Endothelial cell of umbilical vein (primary cell): ENCODE data around the gene MCC. TPM values are rescaled to one million over a fixed set of nuclear protein-coding genes. Genes with fewer than 3 reads are reported as not detected.

ENCODE experiments used
- BruUV-seq: library from RNA; stranded (reverse); fragments of 400-500 nt; replicated peaks from 2 replicates; lab custom pipeline; 2021; lab: Mats Ljungman, UMichigan
- CTCF ChIA-PET: fragments of 300-600, 350-600 bp; sonication (Branson Sonifier 250); formaldehyde crosslinking; loops from one replicate; lab custom pipeline; 2021; ENCODE audit warnings: antibody characterized with exemption, inconsistent platforms; lab: Charles Lee
- POLR2A ChIA-PET: fragments of 300-600, 350-600 bp; sonication (Branson Sonifier 250); formaldehyde crosslinking; loops from one replicate; lab custom pipeline; 2021; ENCODE audit warnings: antibody characterized with exemption, inconsistent platforms; lab: Charles Lee
- DNase-seq: peaks from one replicate; pipeline ENCODE4 v3.0.0-alpha.2; 2011; ENCODE audit warnings: low read depth, low spot score
- FAIRE-seq: peaks from 2 replicates; lab custom pipeline; 2011; peaks lifted over from hg19 to GRCh38; lab: Jason Lieb, UNC
- H2AFZ ChIP-seq: 2 replicates; pipeline ENCODE4 v1.6.0; 2012; ENCODE audit warnings: low read depth, low read length, control low read depth, inconsistent platforms
- H3K27ac ChIP-seq: 2 replicates; pipeline ENCODE4 v1.5.1; 2011; ENCODE audit warnings: low read depth, mild to moderate bottlenecking, control low read depth, low read length, moderate library complexity; ENCODE audit not compliant: insufficient read depth
- H3K27me3 ChIP-seq, 2 experiments: 2 replicates each; pipeline versions ENCODE4 v1.6.0 to v1.6.1; 2011; ENCODE audit warnings: low read length in 2 of 2, mixed read lengths in 1 of 2; ENCODE audit not compliant: control insufficient read depth in 2 of 2, insufficient read depth in 2 of 2
- H3K36me3 ChIP-seq, 2 experiments: 2 replicates in 1 of 2; 3 replicates in 1 of 2; pipeline ENCODE4 v1.5.1; 2011; ENCODE audit warnings: low read length in 2 of 2, mild to moderate bottlenecking in 1 of 2, moderate library complexity in 1 of 2; ENCODE audit not compliant: control insufficient read depth in 2 of 2, insufficient read depth in 2 of 2; ENCODE audit errors: extremely low read depth in 1 of 2
- H3K4me1 ChIP-seq: 3 replicates; pipeline ENCODE4 v1.5.1; 2011; ENCODE audit warnings: mild to moderate bottlenecking, low read length; ENCODE audit not compliant: control insufficient read depth, insufficient read depth; ENCODE audit errors: extremely low read depth
- H3K4me2 ChIP-seq: 2 replicates; pipeline ENCODE4 v1.6.1; 2011; ENCODE audit warnings: low read length, control low read depth, mixed read lengths; ENCODE audit not compliant: insufficient read depth
- H3K4me3 ChIP-seq, 3 experiments: fragments of 200-600 bp in 1 of 3; sonication (generic), shearing (Covaris generic) in 1 of 3; replicated peaks in 1 of 3; 2 replicates each; pipeline ENCODE4 v1.5.1; 2011 to 2016; ENCODE audit warnings: control low read depth in 3 of 3, low read length in 3 of 3, mild to moderate bottlenecking in 2 of 3, inconsistent platforms in 1 of 3, low read depth in 1 of 3, moderate library complexity in 1 of 3; ENCODE audit not compliant: insufficient read depth in 1 of 3
- H3K79me2 ChIP-seq: 2 replicates; pipeline ENCODE4 v1.6.0; 2012; ENCODE audit warnings: low read length, inconsistent platforms; ENCODE audit not compliant: control insufficient read depth, insufficient read depth
- H3K9ac ChIP-seq: replicated peaks from 2 replicates; pipeline ENCODE3; 2011; ENCODE audit warnings: low read length, control low read depth; ENCODE audit not compliant: insufficient read depth; ENCODE audit errors: extremely low read depth
- H3K9me1 ChIP-seq: replicated peaks from 3 replicates; pipeline ENCODE4 v1.6.0; 2011; ENCODE audit warnings: mild to moderate bottlenecking, low read length; ENCODE audit not compliant: control insufficient read depth, insufficient read depth; ENCODE audit errors: extremely low read depth
- H3K9me3 ChIP-seq: replicated peaks from 2 replicates; pipeline ENCODE4 v1.5.1; 2012; ENCODE audit warnings: low read length, inconsistent platforms; ENCODE audit not compliant: control insufficient read depth, insufficient read depth
- H4K20me1 ChIP-seq: replicated peaks from 2 replicates; pipeline ENCODE3; 2011; ENCODE audit warnings: mild to moderate bottlenecking, low read length; ENCODE audit not compliant: control insufficient read depth, insufficient read depth; ENCODE audit errors: extremely low read depth
- CTCF ChIP-seq, 2 donors: IDR thresholded peaks; 1 replicate in 1 of 2; 2 replicates in 1 of 2; pipeline ENCODE4 v1.5.1; 2011; ENCODE audit warnings: low read length in 2 of 2, mild to moderate bottlenecking in 2 of 2, moderate library complexity in 2 of 2, control low read depth in 1 of 2, inconsistent platforms in 1 of 2, low read depth in 1 of 2; ENCODE audit not compliant: insufficient read depth in 1 of 2; ENCODE audit errors: extremely low read depth in 1 of 2
- EZH2 ChIP-seq: IDR thresholded peaks from 2 replicates; pipeline ENCODE4 v1.6.1; 2012; ENCODE audit warnings: borderline replicate concordance, low read depth, mild to moderate bottlenecking, moderate library complexity, low read length, inconsistent platforms; ENCODE audit not compliant: severe bottlenecking
- FOS ChIP-seq: IDR thresholded peaks from 2 replicates; pipeline ENCODE4 v1.6.1; 2011; ENCODE audit warnings: mild to moderate bottlenecking, low read length, moderate library complexity, borderline replicate concordance; ENCODE audit not compliant: insufficient read depth
- GATA2 ChIP-seq: IDR thresholded peaks from 2 replicates; pipeline ENCODE4 v1.7.0; 2011; ENCODE audit warnings: low read depth, mild to moderate bottlenecking, moderate library complexity, mixed read lengths, low read length; ENCODE audit not compliant: insufficient read length, insufficient read depth
- JUN ChIP-seq: IDR thresholded peaks from 2 replicates; pipeline ENCODE4 v1.6.1; 2011; ENCODE audit warnings: borderline replicate concordance, low read depth; ENCODE audit not compliant: insufficient read length, insufficient read depth
- MAX ChIP-seq: IDR thresholded peaks from 2 replicates; pipeline ENCODE4 v1.6.1; 2011; ENCODE audit not compliant: insufficient read depth, insufficient read length
- MYC ChIP-seq: IDR thresholded peaks from one replicate; pipeline ENCODE4 v1.6.1; 2011; ENCODE audit warnings: mild to moderate bottlenecking, low read depth, low read length
- POLR2A ChIP-seq: IDR thresholded peaks from 2 replicates; pipeline ENCODE4 v1.6.1; 2012; ENCODE audit warnings: low read depth, mild to moderate bottlenecking, control low read depth, low read length
- POLR2AphosphoS5 ChIP-seq: IDR thresholded peaks from 2 replicates; pipeline ENCODE4 v1.6.1; 2012; ENCODE audit warnings: low read depth, mild to moderate bottlenecking, control low read depth, low read length, moderate library complexity; ENCODE audit not compliant: insufficient read depth
- dilution Hi-C: fragments of 300-500 bp; cut with MboI; formaldehyde crosslinking; loops from one replicate; pipeline ENCODE4 v1.15.0; 2019; ENCODE audit warnings: low sequenced_read_pairs; ENCODE audit not compliant: extremely low pct_ligation_motif_present
- intact Hi-C: fragments of 100-400 bp; cut with micrococcal nuclease; formaldehyde crosslinking; loops from one replicate; pipeline ENCODE4 v1.10.0; 2022
- polyA plus RNA-seq, 4 experiments: library from polyadenylated mRNA; depleted of rRNA in 3 of 4; stranded (reverse) in 3 of 4; unstranded in 1 of 4; fragments of >200 nt; gene quantifications; 2 replicates each; pipeline versions ENCODE4 v1.2.1 to v1.2.3, GENCODE V29; 2011 to 2012; ENCODE audit warnings: missing spikeins in 1 of 4
- total RNA-seq: library from RNA; stranded (reverse); gene quantifications from 2 replicates; pipeline ENCODE4 v1.2.3, GENCODE V29; 2021

The MCC gene
- total and polyA plus RNA-seq, 2 donors (not counting 3 experiments of a cell fraction or from before 2014, with no cell fraction given) = 6.9 to 27.5 TPM

GRCh38 chr5:113255105-113255504 is 233.1 kb downstream of the MCC start:
- no peak overlapping the region for H3K9ac ChIP-seq
- H3K27me3 ChIP-seq = no peaks in the 10 kb centered on the region
- H3K4me1 ChIP-seq = peaks cover 20% of the 10 kb centered on the region
- H2AFZ ChIP-seq = no peak overlapping the region
- FAIRE-seq (no peak), DNase-seq (no peak)
- no peaks in the 10 kb centered on the region for H3K36me3 ChIP-seq
- TF ChIP-seq GATA2 = no peak
- no peak for TF ChIP-seq POLR2A
- no peak for TF ChIP-seq CTCF (IDR thresholded peaks at IDR 0.05; ENCODE audit: extremely low read depth in 1 of 2, insufficient read depth in 1 of 2, low read depth in 1 of 2, low read length in 2 of 2)
- no peak for TF ChIP-seq POLR2AphosphoS5
- no peak for TF ChIP-seq EZH2
- no peak for TF ChIP-seq JUN
- TF ChIP-seq FOS = no peak
- no peak for TF ChIP-seq MAX
- TF ChIP-seq MYC = no peak
- dilution Hi-C loops = no loop called here
- ChIA-PET POLR2A (no interaction called here), CTCF (no interaction called here)
- no peaks in the 10 kb centered on the region for H3K9me1 ChIP-seq
- H3K4me3 ChIP-seq = no peak overlapping the region
- H3K79me2 ChIP-seq = peaks cover 2% of the 10 kb centered on the region
- BruUV-seq = no TSS peak
- no peak overlapping the region for H3K27ac ChIP-seq
- no peak overlapping the region for H3K4me2 ChIP-seq
- H4K20me1 ChIP-seq = no peaks in the 10 kb centered on the region
- intact Hi-C loops = no loop called here
- no peaks in the 10 kb centered on the region for H3K9me3 ChIP-seq
